Neural progenitor cell (in vitro differentiated cells): Measurements from ENCODE around the gene PPM1G. TPM values are rescaled to one million over a fixed set of nuclear protein-coding genes. Genes with fewer than 3 reads are reported as not detected.
"Not testable (repeated sequence)": the region's sequence is repeated elsewhere in the genome, so short reads cannot be mapped to it uniquely, and the experiment has no call there.

Experiments
- DNase-seq: peaks from one replicate; pipeline ENCODE4 v3.0.0-alpha.2; 2016; ENCODE audit warnings: low spot score
- H2AFZ ChIP-seq: fragments of 200-600 bp; sonication (generic); replicated peaks from 2 replicates; pipeline ENCODE4 v1.6.1; 2016; ENCODE audit warnings: antibody characterized with exemption
- H3F3A ChIP-seq: fragments of 200-600 bp; sonication (generic); 2 replicates; pipeline ENCODE4 v1.6.1; 2016; ENCODE audit warnings: antibody characterized with exemption, low read depth
- H3K27ac ChIP-seq: fragments of 200-600 bp; sonication (generic); 2 replicates; pipeline ENCODE4 v1.5.1; 2016; ENCODE audit warnings: mild to moderate bottlenecking
- H3K27me3 ChIP-seq: fragments of 200-600 bp; sonication (generic); 2 replicates; pipeline ENCODE4 v1.6.1; 2016; ENCODE audit warnings: mild to moderate bottlenecking, moderate library complexity
- H3K36me3 ChIP-seq: fragments of 200-600 bp; sonication (generic); 2 replicates; pipeline ENCODE4 v1.5.1; 2016
- H3K4me1 ChIP-seq: fragments of 200-600 bp; sonication (generic); 2 replicates; pipeline ENCODE4 v1.6.1; 2016; ENCODE audit warnings: mixed run types
- H3K4me2 ChIP-seq: fragments of 200-600 bp; sonication (generic); 2 replicates; pipeline ENCODE4 v1.6.1; 2016
- H3K4me3 ChIP-seq: fragments of 200-600 bp; sonication (generic); 2 replicates; pipeline ENCODE4 v1.5.1; 2016
- H3K79me2 ChIP-seq: fragments of 200-600 bp; sonication (generic); 2 replicates; pipeline ENCODE4 v1.6.1; 2016; ENCODE audit warnings: low read depth
- H3K9ac ChIP-seq: fragments of 200-600 bp; sonication (generic); 2 replicates; pipeline ENCODE4 v1.6.1; 2016
- H3K9me3 ChIP-seq: fragments of 200-600 bp; sonication (generic); 2 replicates; pipeline ENCODE4 v1.5.1; 2016; ENCODE audit warnings: low read depth
- H4K20me1 ChIP-seq: fragments of 200-600 bp; sonication (generic); 2 replicates; pipeline ENCODE4 v1.6.1; 2016; ENCODE audit warnings: low read depth
- H3K27ac Mint-ChIP-seq: 3 replicates; pipeline ENCODE4 v1.8.0; 2021; ENCODE audit warnings: mixed read lengths
- H3K27me3 Mint-ChIP-seq: 2 replicates; pipeline ENCODE4 v1.8.0; 2022; ENCODE audit warnings: low read depth, mild to moderate bottlenecking, inconsistent platforms, moderate library complexity, mixed read lengths; ENCODE audit not compliant: insufficient read depth
- H3K36me3 Mint-ChIP-seq: 3 replicates; pipeline ENCODE4 v1.8.0; 2021; ENCODE audit warnings: mixed read lengths
- H3K4me1 Mint-ChIP-seq: 3 replicates; pipeline ENCODE4 v1.8.0; 2021; ENCODE audit warnings: mixed read lengths
- H3K4me3 Mint-ChIP-seq: 3 replicates; pipeline ENCODE4 v1.8.0; 2021; ENCODE audit warnings: mild to moderate bottlenecking, moderate library complexity, mixed read lengths
- H3K9me3 Mint-ChIP-seq: 3 replicates; pipeline ENCODE4 v1.8.0; 2020; ENCODE audit warnings: mixed read lengths
- EZH2 ChIP-seq: fragments of 200-600 bp; sonication (generic); IDR thresholded peaks from 2 replicates; pipeline ENCODE4 v1.6.1; 2017; ENCODE audit warnings: antibody characterized with exemption, mild to moderate bottlenecking, moderate library complexity
- EZH2phosphoT487 ChIP-seq: fragments of 200-600 bp; sonication (generic); IDR thresholded peaks from 2 replicates; pipeline ENCODE4 v1.6.1; 2017; ENCODE audit warnings: antibody characterized with exemption
- total RNA-seq: library from RNA; depleted of rRNA; stranded (reverse); fragments of >200 nt; gene quantifications from 2 replicates; pipeline ENCODE4 v1.2.3, GENCODE V29; 2015; ENCODE audit warnings: low replicate concordance
- TF ChIP-seq, protein P1 (sequence below): fragments of 200-600 bp; sonication (generic); IDR thresholded peaks from 2 replicates; pipeline ENCODE4 v1.5.1; 2017; ENCODE audit warnings: antibody characterized with exemption, mild to moderate bottlenecking

PPM1G gene
- total RNA-seq, 1 donor from 2014 or later, result 114 TPM

DNA sequence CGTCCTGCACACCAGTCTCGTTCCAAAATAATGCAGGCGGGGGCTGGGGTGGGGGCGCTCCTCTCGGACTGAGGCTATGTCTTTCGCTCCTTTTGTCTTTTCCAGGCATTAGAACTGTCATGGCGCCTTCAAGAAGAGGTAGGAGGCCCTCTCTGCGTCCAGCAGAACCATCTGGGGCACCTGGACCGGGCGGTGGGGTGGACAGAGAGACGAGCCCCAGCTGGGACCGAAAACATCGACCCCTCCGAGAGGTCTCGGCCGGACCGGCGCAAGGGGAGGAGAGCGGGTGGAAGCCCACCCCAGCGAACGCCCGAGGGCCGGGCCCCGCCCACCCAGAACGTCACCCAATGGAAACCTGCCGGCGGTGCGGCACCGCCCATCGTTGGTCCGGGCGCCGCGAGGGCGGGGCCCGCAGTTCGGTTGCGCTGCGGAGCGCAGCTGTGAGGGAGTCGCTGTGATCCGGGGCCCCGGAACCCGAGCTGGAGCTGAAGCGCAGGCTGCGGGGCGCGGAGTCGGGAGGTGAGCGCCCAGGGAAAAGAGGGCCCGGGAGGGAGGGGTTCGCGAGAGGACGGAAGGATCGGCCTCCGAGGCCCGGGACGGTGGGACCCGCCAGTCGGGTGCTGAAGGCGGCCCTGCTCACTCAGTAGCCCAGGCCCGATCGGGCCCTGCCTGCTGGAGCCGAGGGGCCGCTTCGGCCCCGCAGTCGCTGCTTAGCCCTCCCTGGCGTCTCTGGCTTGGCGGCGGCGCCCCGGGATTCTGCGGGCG is 19.0 kb upstream of the PPM1G start, which contains the start of gene NRBP1:
NRBP1 (plus strand) TSS at position 419 of the 765 bp plus-strand sequence. CDS start 4,643 bp downstream, outside the sequence.
- peak within 1 kb of the TSS; percentile 94 for H3K4me3 ChIP-seq
- H3K27me3 Mint-ChIP-seq, result no peaks in the 10 kb centered on the region
- peaks cover 44% of the 10 kb centered on the region for H3K79me2 ChIP-seq
- peaks cover 4% of the 10 kb centered on the region for H3K36me3 Mint-ChIP-seq
- DNase-seq, result peak; percentile 98
- H3K9me3 ChIP-seq, result no peaks in the 10 kb centered on the region
- H3K9me3 Mint-ChIP-seq, result no peaks in the 10 kb centered on the region
- H3K4me2 ChIP-seq, result peak within 1 kb of the TSS; percentile 89
- H3K4me1 Mint-ChIP-seq, result peaks cover 26% of the 10 kb centered on the region
- H3K27ac Mint-ChIP-seq, result peak within 1 kb of the TSS; percentile 95
- H3F3A ChIP-seq, result peaks cover 24% of the 10 kb centered on the region
- peak within 1 kb of the TSS; percentile 94 for H3K9ac ChIP-seq
- no peaks in the 10 kb centered on the region for H3K36me3 ChIP-seq
- H4K20me1 ChIP-seq, result peaks cover 44% of the 10 kb centered on the region
- H3K27ac ChIP-seq, result peak within 1 kb of the TSS; percentile 95
- no peaks in the 10 kb centered on the region for H3K27me3 ChIP-seq
- peaks cover 12% of the 10 kb centered on the region for H3K4me1 ChIP-seq
- H2AFZ ChIP-seq, result peak within 1 kb of the TSS; percentile 59
- TF ChIP-seq EZH2, result no peak
- TF ChIP-seq, protein P1, sequence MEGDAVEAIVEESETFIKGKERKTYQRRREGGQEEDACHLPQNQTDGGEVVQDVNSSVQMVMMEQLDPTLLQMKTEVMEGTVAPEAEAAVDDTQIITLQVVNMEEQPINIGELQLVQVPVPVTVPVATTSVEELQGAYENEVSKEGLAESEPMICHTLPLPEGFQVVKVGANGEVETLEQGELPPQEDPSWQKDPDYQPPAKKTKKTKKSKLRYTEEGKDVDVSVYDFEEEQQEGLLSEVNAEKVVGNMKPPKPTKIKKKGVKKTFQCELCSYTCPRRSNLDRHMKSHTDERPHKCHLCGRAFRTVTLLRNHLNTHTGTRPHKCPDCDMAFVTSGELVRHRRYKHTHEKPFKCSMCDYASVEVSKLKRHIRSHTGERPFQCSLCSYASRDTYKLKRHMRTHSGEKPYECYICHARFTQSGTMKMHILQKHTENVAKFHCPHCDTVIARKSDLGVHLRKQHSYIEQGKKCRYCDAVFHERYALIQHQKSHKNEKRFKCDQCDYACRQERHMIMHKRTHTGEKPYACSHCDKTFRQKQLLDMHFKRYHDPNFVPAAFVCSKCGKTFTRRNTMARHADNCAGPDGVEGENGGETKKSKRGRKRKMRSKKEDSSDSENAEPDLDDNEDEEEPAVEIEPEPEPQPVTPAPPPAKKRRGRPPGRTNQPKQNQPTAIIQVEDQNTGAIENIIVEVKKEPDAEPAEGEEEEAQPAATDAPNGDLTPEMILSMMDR, result peak; percentile 6
- H3K4me3 Mint-ChIP-seq, result peak within 1 kb of the TSS; percentile 99

DNA sequence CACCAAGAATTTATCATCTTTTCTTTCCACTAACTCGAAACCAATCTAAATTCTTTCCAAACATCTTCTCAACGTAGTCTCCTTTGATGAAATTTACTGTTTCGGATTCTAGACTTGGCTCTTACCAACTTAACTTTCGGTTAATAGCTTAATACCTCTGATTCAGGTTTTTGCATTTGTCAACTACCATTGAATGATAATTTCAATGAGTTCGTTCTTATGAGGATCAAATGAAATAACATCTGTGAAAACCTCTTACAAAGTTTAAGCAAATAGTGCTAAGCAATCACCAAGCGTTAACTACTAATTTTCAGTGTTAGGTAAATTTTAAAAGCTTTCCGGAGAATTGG is 18.4 kb upstream of the PPM1G start:
- DNase-seq, result no peak
- H3K4me3 ChIP-seq, result peak overlapping the region; percentile 94
- H3K9me3 ChIP-seq, result no peaks in the 10 kb centered on the region
- H3K27ac ChIP-seq, result peak overlapping the region; percentile 84
- H3K4me2 ChIP-seq, result peak overlapping the region; percentile 85
- peaks cover 38% of the 10 kb centered on the region for H3K79me2 ChIP-seq
- H3K27ac Mint-ChIP-seq, result peak overlapping the region; percentile 93
- peaks cover 38% of the 10 kb centered on the region for H4K20me1 ChIP-seq
- H3K27me3 ChIP-seq, result no peaks in the 10 kb centered on the region
- H3K9ac ChIP-seq, result peak overlapping the region; percentile 50
- no peaks in the 10 kb centered on the region for H3K36me3 ChIP-seq
- peak overlapping the region; percentile 59 for H2AFZ ChIP-seq
- H3K27me3 Mint-ChIP-seq, result no peaks in the 10 kb centered on the region
- TF ChIP-seq EZH2 (no peak), EZH2phosphoT487 (no peak)
- TF ChIP-seq, protein P1, result no peak
- peaks cover 26% of the 10 kb centered on the region for H3K4me1 Mint-ChIP-seq
- H3K4me1 ChIP-seq, result peaks cover 12% of the 10 kb centered on the region
- peak overlapping the region; percentile 94 for H3K4me3 Mint-ChIP-seq
- H3F3A ChIP-seq, result peaks cover 24% of the 10 kb centered on the region
- H3K9me3 Mint-ChIP-seq, result no peaks in the 10 kb centered on the region
- no peaks in the 10 kb centered on the region for H3K36me3 Mint-ChIP-seq

DNA sequence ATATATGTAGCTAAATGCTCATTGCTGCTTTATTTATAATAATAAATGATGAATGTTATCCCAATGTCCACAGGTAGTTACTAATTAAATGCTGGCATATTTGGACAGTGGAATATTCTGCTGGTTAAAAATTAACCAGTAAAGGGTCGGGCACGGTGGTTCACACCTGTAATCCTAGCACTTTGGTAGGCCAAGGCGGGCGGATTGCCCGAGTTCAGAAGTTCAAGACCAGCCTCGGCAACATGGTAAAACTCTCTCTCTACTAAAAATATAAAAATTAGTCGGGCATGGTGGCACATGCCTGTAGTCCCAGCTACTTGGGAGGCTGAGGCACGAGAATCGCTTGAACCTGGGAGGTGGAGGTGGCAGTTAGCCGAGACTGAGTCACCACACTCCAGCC is 15.6 kb upstream of the PPM1G start:
- not testable (repeated sequence) for H3K36me3 ChIP-seq, H3K9ac ChIP-seq, H3K36me3 Mint-ChIP-seq, H3K27ac ChIP-seq, H3K27ac Mint-ChIP-seq, H3K4me2 ChIP-seq, H3K4me3 ChIP-seq, H3K27me3 ChIP-seq, DNase-seq, H3K9me3 ChIP-seq, H3K9me3 Mint-ChIP-seq, H2AFZ ChIP-seq, H3K4me3 Mint-ChIP-seq, H3K27me3 Mint-ChIP-seq
- Histone ChIP-seq H3K79me2 (peaks cover 10% of the 10 kb centered on the region), H3F3A (peaks cover 24% of the 10 kb centered on the region), H3K4me1 (peaks cover 11% of the 10 kb centered on the region), H4K20me1 (peaks cover 10% of the 10 kb centered on the region)
- H3K4me1 Mint-ChIP-seq, result peaks cover 13% of the 10 kb centered on the region

DNA sequence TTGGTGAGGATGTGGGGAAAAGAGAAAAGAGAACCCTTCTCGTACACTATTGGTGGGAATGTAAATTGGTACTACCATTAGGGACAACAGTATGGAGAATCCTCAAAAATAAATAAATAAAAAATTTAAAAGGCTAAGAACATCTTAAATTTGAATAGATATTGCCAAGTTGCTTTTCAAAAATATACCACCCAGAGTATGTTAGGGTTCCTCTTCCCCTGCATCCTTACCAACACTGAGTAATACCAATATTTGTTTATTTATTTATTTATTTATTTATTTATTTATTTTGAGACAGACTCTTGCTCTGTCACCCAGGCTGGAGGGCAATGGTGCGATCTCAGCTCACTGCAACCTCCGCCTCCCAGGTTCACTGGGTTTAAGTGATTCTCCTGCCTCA is 13.6 kb upstream of the PPM1G start:
- H3K9me3 Mint-ChIP-seq, result no peaks in the 10 kb centered on the region
- peaks cover 5% of the 10 kb centered on the region for H3K27me3 Mint-ChIP-seq
- H3K4me1 ChIP-seq, result peaks cover 5% of the 10 kb centered on the region
- H3K79me2 ChIP-seq, result no peaks in the 10 kb centered on the region
- H3K36me3 ChIP-seq, result no peaks in the 10 kb centered on the region
- no peaks in the 10 kb centered on the region for H3K9me3 ChIP-seq
- peaks cover 4% of the 10 kb centered on the region for H3K4me1 Mint-ChIP-seq
- no peaks in the 10 kb centered on the region for H4K20me1 ChIP-seq
- H3K9ac ChIP-seq, result no peak overlapping the region
- H3K4me3 Mint-ChIP-seq, result no peak overlapping the region
- H3F3A ChIP-seq, result peaks cover 7% of the 10 kb centered on the region
- no peak overlapping the region for H3K27ac Mint-ChIP-seq
- H2AFZ ChIP-seq, result no peak overlapping the region
- H3K27me3 ChIP-seq, result no peaks in the 10 kb centered on the region
- H3K36me3 Mint-ChIP-seq, result no peaks in the 10 kb centered on the region
- H3K27ac ChIP-seq, result no peak overlapping the region
- no peak overlapping the region for H3K4me3 ChIP-seq
- H3K4me2 ChIP-seq, result no peak overlapping the region
- TF ChIP-seq, protein P1, result no peak
- TF ChIP-seq EZH2 (no peak), EZH2phosphoT487 (no peak)
- DNase-seq, result no peak
